A673 (cell line): ENCODE results near the gene CHD9. TPM values are rescaled to one million over a fixed set of nuclear protein-coding genes. Genes with fewer than 3 reads are reported as not detected.

Experiments
- BruUV-seq: library from RNA; stranded (reverse); fragments of 400-500 nt; replicated peaks from 2 replicates; lab custom pipeline; 2021; lab: Mats Ljungman, UMichigan
- CTCF ChIA-PET: fragments of 300-600 bp; sonication (Branson Sonifier 250); formaldehyde crosslinking; loops from one replicate; lab custom pipeline; 2022; ENCODE audit warnings: antibody characterized with exemption; lab: Charles Lee
- POLR2A ChIA-PET: fragments of 300-600 bp; sonication (Branson Sonifier 250); formaldehyde crosslinking; loops from one replicate; lab custom pipeline; 2022; ENCODE audit warnings: antibody characterized with exemption; ENCODE audit not compliant: low non-redundant PET; lab: Charles Lee
- DNase-seq: peaks from one replicate; pipeline ENCODE4 v3.0.0-alpha.2; 2015; ENCODE audit warnings: low spot score
- H3K27ac ChIP-seq: fragments of 200-600 bp; sonication (generic); 2 replicates; pipeline ENCODE4 v1.5.1; 2016; ENCODE audit warnings: mixed run types, low read depth, mild to moderate bottlenecking, mixed read lengths, antibody characterized with exemption, low read length; ENCODE audit not compliant: poor library complexity, severe bottlenecking
- H3K27me3 ChIP-seq: fragments of 200-600 bp; sonication (generic); replicated peaks from 2 replicates; pipeline ENCODE4 v1.6.1; 2017; ENCODE audit warnings: mixed run types, low read depth, mild to moderate bottlenecking, mixed read lengths, antibody characterized with exemption, low read length; ENCODE audit not compliant: insufficient read depth, poor library complexity
- H3K36me3 ChIP-seq: fragments of 200-600 bp; sonication (generic); 2 replicates; pipeline ENCODE4 v1.6.1; 2016; ENCODE audit warnings: mixed run types, mild to moderate bottlenecking, mixed read lengths, antibody characterized with exemption, low read length; ENCODE audit not compliant: insufficient read depth, poor library complexity, severe bottlenecking
- H3K4me1 ChIP-seq: fragments of 200-600 bp; sonication (generic); 2 replicates; pipeline ENCODE4 v1.6.1; 2017; ENCODE audit warnings: mixed run types, mild to moderate bottlenecking, mixed read lengths, antibody characterized with exemption, low read length; ENCODE audit not compliant: insufficient read depth, poor library complexity, severe bottlenecking
- H3K4me3 ChIP-seq: fragments of 200-600 bp; sonication (generic); 2 replicates; pipeline ENCODE4 v1.5.1; 2016; ENCODE audit warnings: low read depth, mixed run types, mild to moderate bottlenecking, mixed read lengths, low read length; ENCODE audit not compliant: poor library complexity, severe bottlenecking
- H3K9me3 ChIP-seq: fragments of 200-600 bp; sonication (generic); 2 replicates; pipeline ENCODE4 v1.6.1; 2016; ENCODE audit warnings: mixed run types, low read depth, mild to moderate bottlenecking, mixed read lengths, antibody characterized with exemption, low read length; ENCODE audit not compliant: poor library complexity, severe bottlenecking
- CTCF ChIP-seq: fragments of 300-800, 200-600 bp; sonication (generic); conservative IDR thresholded peaks from 2 replicates; pipeline ENCODE4 v1.5.1; 2017; ENCODE audit warnings: low read depth, mild to moderate bottlenecking, antibody characterized with exemption, low read length, moderate library complexity, mixed read lengths
- EZH2 ChIP-seq: fragments of 200-600 bp; sonication (generic); IDR thresholded peaks from 2 replicates; pipeline ENCODE4 v1.6.1; 2017; ENCODE audit warnings: borderline replicate concordance, low read depth, mild to moderate bottlenecking, mixed read lengths, antibody characterized with exemption, low read length; ENCODE audit not compliant: poor library complexity, severe bottlenecking
- intact Hi-C: fragments of 100-400 bp; cut with micrococcal nuclease; formaldehyde crosslinking; loops from one replicate; pipeline ENCODE4 v1.10.0; 2022; ENCODE audit not compliant: unreplicated experiment
- total RNA-seq: library from RNA; stranded (reverse); gene quantifications from 2 replicates; pipeline ENCODE4 v1.2.3, GENCODE V29; 2021

CHD9 gene
- total RNA-seq, 1 experiment from 2014 or later = 76.8 TPM

- H3K27ac ChIP-seq = no peak overlapping the region
- ChIA-PET CTCF (no interaction called here), POLR2A (no interaction called here)
- H3K4me3 ChIP-seq = no peak overlapping the region
- no peaks in the 10 kb centered on the region for H3K9me3 ChIP-seq
- no TSS peak for BruUV-seq
- TF ChIP-seq CTCF (no peak), EZH2 (no peak)
- no peak for DNase-seq
- no peaks in the 10 kb centered on the region for H3K27me3 ChIP-seq
- H3K4me1 ChIP-seq = peaks cover 18% of the 10 kb centered on the region
- intact Hi-C loops = no loop called here
- H3K36me3 ChIP-seq = no peaks in the 10 kb centered on the region
These were observed 71.6 kb downstream of the CHD9 start for GRCh38 chr16:53126390-53126789.

GRCh38 chr16:53129281-53130158 lies 74.7 kb downstream of the CHD9 start:
- peak overlapping the region; percentile 79 for H3K27ac ChIP-seq
- peaks cover 4% of the 10 kb centered on the region for H3K36me3 ChIP-seq
- no peaks in the 10 kb centered on the region for H3K27me3 ChIP-seq
- peak overlapping the region; percentile 83 for H3K4me3 ChIP-seq
- DNase-seq = peak; percentile 48
- no peaks in the 10 kb centered on the region for H3K9me3 ChIP-seq
- POLR2A ChIA-PET = no interaction called here
- CTCF ChIA-PET = no interaction called here
- H3K4me1 ChIP-seq = peaks cover 29% of the 10 kb centered on the region
- TF ChIP-seq CTCF (no peak), EZH2 (no peak)
- no TSS peak for BruUV-seq
- intact Hi-C loops = loop anchor here (2.0 kb wide), 2 partner anchors 75 to 79 kb away; partner anchors contain the start of gene CHD9

GRCh38 chr16:53130159-53131049 lies 75.6 kb downstream of the CHD9 start:
- Histone ChIP-seq H3K4me3 (peak overlapping the region; percentile 83), H3K27me3 (no peaks in the 10 kb centered on the region), H3K9me3 (no peaks in the 10 kb centered on the region), H3K36me3 (peaks cover 4% of the 10 kb centered on the region), H3K4me1 (peaks cover 38% of the 10 kb centered on the region), H3K27ac (peak overlapping the region; percentile 79)
- ChIA-PET CTCF (no interaction called here), POLR2A (no interaction called here)
- no peak for TF ChIP-seq EZH2
- peak; percentile 25; the same call in 1 of the 2 replicates for TF ChIP-seq CTCF
- BruUV-seq = no TSS peak
- DNase-seq = peak; percentile 98
- intact Hi-C loops = loop anchor here (2.0 kb wide), 2 partner anchors 76 to 78 kb away; partner anchors contain the start of gene CHD9
